Progenitor cell of endocrine pancreas (in vitro differentiated cells): ENCODE measurements around the gene ANXA11. TPM values are rescaled to one million over a fixed set of nuclear protein-coding genes. Genes with fewer than 3 reads are reported as not detected.

Experiments used
- DNase-seq: peaks from one replicate; pipeline ENCODE4 v3.0.0; 2021; ENCODE audit warnings: low spot score; ENCODE audit not compliant: unreplicated experiment
- H3K27ac Mint-ChIP-seq: 2 replicates; pipeline ENCODE4 v1.8.0; 2021; ENCODE audit warnings: mild to moderate bottlenecking, moderate library complexity, mixed read lengths
- H3K27me3 Mint-ChIP-seq: 2 replicates; pipeline ENCODE4 v1.8.0; 2021; ENCODE audit warnings: mixed read lengths
- H3K36me3 Mint-ChIP-seq: 2 replicates; pipeline ENCODE4 v1.8.0; 2022; ENCODE audit warnings: mixed read lengths; ENCODE audit not compliant: insufficient read depth
- H3K4me1 Mint-ChIP-seq: 2 replicates; pipeline ENCODE4 v1.8.0; 2021; ENCODE audit warnings: low read depth, mixed read lengths
- H3K4me3 Mint-ChIP-seq: 2 replicates; pipeline ENCODE4 v1.8.0; 2021; ENCODE audit warnings: low read depth, mild to moderate bottlenecking, moderate library complexity, mixed read lengths
- H3K9me3 Mint-ChIP-seq: 2 replicates; pipeline ENCODE4 v1.8.0; 2021; ENCODE audit warnings: low read depth, mixed read lengths
- CTCF ChIP-seq: fragments of 200-600 bp; sonication (generic); IDR thresholded peaks from one replicate; pipeline ENCODE4 v1.5.0; 2021; ENCODE audit warnings: antibody characterized with exemption, mild to moderate bottlenecking; ENCODE audit not compliant: unreplicated experiment
- total RNA-seq: library from RNA; stranded (reverse); gene quantifications from 2 replicates; pipeline ENCODE4 v1.2.1, GENCODE V29; 2021

Gene ANXA11
- total RNA-seq, 1 donor from 2014 or later: 120 TPM

- Mint-ChIP-seq H3K4me1 (peaks cover 3% of the 10 kb centered on the region), H3K27ac (no peak within 1 kb of the TSS), H3K36me3 (no peaks in the 10 kb centered on the region), H3K27me3 (peaks cover 29% of the 10 kb centered on the region), H3K9me3 (no peaks in the 10 kb centered on the region), H3K4me3 (peak within 1 kb of the TSS; percentile 70)
- peak; percentile 31 for DNase-seq
- TF ChIP-seq CTCF: no peak
These were observed 72.8 kb downstream of the ANXA11 start, which contains the start of gene PLAC9 for GRCh38 chr10:80132299-80133139. Gene PLAC9 (plus strand): TSS chr10:80132730. CDS start chr10:80132763, 33 bp downstream.

DNA sequence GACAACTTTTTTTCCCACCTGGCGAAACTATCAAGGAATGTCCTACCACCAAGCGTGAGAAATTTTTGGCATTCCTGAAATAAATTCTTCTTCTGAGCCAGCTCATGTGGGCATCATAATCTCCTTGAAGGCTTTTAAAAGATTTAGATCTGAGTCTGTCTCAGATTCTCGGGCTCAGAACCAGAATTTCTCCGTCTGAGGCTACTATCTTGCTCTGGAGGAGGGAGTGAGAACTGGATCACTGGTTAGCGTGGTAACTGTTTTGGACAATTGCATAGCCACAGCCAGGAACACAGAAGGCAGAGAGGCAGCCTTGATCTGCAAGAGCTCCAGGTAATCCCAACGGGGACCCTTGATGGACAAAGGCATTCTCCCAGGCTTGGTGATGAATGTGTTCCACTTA, 73.8 kb downstream of the ANXA11 start:
- H3K36me3 Mint-ChIP-seq: no peaks in the 10 kb centered on the region
- H3K9me3 Mint-ChIP-seq: no peaks in the 10 kb centered on the region
- H3K27me3 Mint-ChIP-seq: peaks cover 33% of the 10 kb centered on the region
- H3K4me1 Mint-ChIP-seq: peaks cover 3% of the 10 kb centered on the region
- no peak for TF ChIP-seq CTCF
- no peak for DNase-seq
- H3K27ac Mint-ChIP-seq: no peak overlapping the region
- peak overlapping the region; percentile 55 for H3K4me3 Mint-ChIP-seq

DNA sequence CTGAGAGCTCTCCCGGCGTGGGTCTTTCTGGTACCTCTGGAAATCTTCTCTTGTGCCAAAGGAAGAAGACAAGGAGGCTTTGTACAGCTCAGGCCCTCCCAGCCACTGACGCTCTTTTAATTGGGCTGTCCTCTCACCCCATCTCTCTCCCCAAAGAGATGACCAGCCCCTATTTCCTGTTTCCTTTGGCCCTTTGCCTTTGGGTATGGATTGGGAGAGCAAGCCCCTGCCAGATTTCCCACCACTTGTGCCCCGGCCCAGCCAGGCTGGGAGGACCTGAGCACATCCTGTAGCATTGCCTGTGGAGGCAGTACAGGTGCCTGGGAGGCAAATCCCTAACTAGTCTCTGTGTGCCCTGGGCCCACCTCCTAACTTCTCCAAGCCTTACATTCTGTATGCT, 78.5 kb downstream of the ANXA11 start:
- Mint-ChIP-seq H3K4me1 (no peaks in the 10 kb centered on the region), H3K36me3 (no peaks in the 10 kb centered on the region)

GRCh38 chr10:80122746-80123145, 82.6 kb downstream of the ANXA11 start:
- no peaks in the 10 kb centered on the region for H3K36me3 Mint-ChIP-seq
- no peak overlapping the region for H3K27ac Mint-ChIP-seq
- no peak overlapping the region for H3K4me3 Mint-ChIP-seq
- DNase-seq: no peak
- peaks cover 11% of the 10 kb centered on the region for H3K27me3 Mint-ChIP-seq
- TF ChIP-seq CTCF: no peak
- no peaks in the 10 kb centered on the region for H3K4me1 Mint-ChIP-seq
- H3K9me3 Mint-ChIP-seq: no peaks in the 10 kb centered on the region

More for the DNA sequence above, 78.5 kb downstream of the ANXA11 start:
- Mint-ChIP-seq H3K4me3 (no peak overlapping the region), H3K9me3 (no peaks in the 10 kb centered on the region), H3K27me3 (peaks cover 15% of the 10 kb centered on the region), H3K27ac (no peak overlapping the region)
- DNase-seq: no peak
- TF ChIP-seq CTCF: no peak

- Mint-ChIP-seq H3K4me3 (no peak overlapping the region), H3K9me3 (no peaks in the 10 kb centered on the region), H3K36me3 (no peaks in the 10 kb centered on the region), H3K4me1 (no peaks in the 10 kb centered on the region), H3K27ac (no peak overlapping the region), H3K27me3 (peaks cover 11% of the 10 kb centered on the region)
- no peak for DNase-seq
- no peak for TF ChIP-seq CTCF
These were observed 83.1 kb downstream of the ANXA11 start for GRCh38 chr10:80122110-80122710.
